GM18508 (cell line): ENCODE data around the gene TNNI3.
"Not testable (repeated sequence)": the region's sequence is repeated elsewhere in the genome, so short reads cannot be mapped to it uniquely, and the experiment has no call there.

Source experiments
- ATAC-seq: cut with Tn5 transposase; IDR thresholded peaks from one replicate; pipeline ENCODE4 v1.9.1; 2021; ENCODE audit warnings: moderate number of reproducible peaks; ENCODE audit not compliant: insufficient read depth, unreplicated experiment

Gene TNNI3

DNA sequence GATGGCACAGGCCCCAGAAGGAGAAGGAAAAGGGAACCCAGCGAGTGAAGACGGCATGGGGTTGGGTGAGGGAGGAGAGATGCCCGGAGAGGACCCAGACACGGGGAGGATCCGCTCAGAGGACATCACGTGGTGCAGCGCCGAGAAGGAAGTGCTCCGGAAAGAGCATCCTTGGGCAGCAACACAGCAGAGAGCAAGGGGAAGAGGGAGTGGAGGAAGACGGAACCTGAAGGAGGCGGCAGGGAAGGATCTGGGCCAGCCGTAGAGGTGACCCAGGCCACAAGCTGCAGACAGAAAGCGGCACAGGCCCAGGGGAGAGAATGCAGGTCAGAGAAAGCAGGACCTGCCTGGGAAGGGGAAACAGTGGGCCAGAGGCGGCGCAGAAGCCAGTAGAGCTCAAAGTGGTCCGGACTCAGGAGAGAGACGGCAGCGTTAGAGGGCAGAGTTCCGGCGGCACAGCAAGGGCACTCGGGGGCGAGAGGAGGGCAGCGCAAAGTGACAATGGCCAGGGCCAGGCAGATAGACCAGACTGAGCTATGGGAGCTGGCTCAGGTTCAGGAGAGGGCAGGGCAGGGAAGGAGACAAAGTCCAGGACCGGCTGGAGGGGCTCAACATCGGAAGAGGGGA lies 41.2 kb downstream of the TNNI3 start:
- no peak for ATAC-seq

DNA sequence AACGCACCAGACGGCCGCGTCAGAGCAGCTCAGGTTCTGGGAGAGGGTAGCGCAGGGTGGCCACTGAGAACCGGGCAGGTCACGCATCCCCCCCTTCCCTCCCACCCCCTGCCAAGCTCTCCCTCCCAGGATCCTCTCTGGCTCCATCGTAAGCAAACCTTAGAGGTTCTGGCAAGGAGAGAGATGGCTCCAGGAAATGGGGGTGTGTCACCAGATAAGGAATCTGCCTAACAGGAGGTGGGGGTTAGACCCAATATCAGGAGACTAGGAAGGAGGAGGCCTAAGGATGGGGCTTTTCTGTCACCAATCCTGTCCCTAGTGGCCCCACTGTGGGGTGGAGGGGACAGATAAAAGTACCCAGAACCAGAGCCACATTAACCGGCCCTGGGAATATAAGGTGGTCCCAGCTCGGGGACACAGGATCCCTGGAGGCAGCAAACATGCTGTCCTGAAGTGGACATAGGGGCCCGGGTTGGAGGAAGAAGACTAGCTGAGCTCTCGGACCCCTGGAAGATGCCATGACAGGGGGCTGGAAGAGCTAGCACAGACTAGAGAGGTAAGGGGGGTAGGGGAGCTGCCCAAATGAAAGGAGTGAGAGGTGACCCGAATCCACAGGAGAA lies 42.0 kb downstream of the TNNI3 start:
- ATAC-seq: no peak

DNA sequence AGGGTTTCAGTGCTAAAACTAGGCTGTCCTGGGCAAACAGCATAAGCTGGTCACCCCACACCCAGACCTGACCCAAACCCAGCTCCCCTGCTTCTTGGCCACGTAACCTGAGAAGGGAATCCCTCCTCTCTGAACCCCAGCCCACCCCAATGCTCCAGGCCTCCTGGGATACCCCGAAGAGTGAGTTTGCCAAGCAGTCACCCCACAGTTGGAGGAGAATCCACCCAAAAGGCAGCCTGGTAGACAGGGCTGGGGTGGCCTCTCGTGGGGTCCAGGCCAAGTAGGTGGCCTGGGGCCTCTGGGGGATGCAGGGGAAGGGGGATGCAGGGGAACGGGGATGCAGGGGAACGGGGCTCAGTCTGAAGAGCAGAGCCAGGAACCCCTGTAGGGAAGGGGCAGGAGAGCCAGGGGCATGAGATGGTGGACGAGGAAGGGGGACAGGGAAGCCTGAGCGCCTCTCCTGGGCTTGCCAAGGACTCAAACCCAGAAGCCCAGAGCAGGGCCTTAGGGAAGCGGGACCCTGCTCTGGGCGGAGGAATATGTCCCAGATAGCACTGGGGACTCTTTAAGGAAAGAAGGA lies 42.9 kb downstream of the TNNI3 start:
- no peak for ATAC-seq

DNA sequence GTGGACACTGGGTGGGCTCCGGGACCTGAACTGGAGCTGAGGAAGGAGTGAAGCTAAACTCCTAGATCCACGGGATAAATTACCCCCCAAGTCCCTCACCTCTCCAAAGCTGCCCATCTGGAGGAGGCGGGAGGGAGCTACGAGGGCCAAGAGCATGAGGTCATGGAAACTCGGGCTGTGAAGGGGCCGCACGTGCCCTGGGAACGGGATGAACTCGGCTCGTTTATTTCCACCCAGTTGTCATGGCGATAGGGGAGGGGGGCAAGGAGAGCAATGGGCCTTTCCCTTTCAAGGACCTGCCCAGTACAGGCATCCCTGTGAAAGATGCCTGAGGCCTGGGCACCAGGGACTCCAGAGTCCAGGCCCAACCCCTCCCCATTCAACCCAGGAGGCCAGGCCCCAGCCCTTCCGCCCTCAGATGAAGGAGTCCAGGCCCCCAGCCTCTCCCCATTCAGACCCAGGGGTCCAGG lies 43.9 kb downstream of the TNNI3 start:
- ATAC-seq: no peak

DNA sequence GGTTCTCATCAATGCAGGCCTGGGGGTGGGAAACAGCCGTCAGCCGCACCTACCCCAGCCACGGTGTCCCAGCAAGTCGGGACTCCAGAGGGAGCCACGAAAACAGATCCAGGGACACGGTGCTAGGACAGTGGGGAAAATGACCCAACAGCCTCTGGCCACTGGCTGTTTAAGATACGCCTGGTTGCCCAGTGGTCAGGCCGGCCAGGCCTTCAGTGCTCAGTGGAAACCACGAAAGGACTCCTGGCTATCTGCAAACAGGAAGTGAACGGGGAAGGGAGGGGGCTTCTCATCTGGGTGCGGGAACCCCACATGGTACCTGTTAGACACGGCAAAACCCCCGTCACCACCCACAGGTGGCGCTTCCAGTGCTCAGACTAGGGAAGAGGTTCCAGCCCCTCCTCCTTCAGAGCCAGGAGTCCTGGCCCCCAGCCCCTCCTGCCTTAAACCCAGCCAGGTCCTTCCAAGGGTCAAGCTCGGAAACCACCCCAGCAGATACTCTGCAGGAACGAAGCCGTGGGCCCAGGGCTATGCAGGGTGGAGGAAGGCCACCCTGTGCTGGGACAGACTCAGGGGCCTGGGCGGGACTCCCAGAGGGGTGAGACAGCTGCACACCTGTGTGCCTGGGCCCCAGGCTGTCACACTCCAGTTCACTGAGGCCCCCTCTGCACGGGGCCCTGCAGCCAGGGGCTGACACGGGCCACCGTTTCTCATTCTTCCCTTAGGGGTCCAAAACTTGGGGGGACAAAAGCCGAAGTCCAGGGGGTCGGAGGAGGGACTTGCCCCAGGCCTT lies 44.6 kb downstream of the TNNI3 start:
- no peak for ATAC-seq

DNA sequence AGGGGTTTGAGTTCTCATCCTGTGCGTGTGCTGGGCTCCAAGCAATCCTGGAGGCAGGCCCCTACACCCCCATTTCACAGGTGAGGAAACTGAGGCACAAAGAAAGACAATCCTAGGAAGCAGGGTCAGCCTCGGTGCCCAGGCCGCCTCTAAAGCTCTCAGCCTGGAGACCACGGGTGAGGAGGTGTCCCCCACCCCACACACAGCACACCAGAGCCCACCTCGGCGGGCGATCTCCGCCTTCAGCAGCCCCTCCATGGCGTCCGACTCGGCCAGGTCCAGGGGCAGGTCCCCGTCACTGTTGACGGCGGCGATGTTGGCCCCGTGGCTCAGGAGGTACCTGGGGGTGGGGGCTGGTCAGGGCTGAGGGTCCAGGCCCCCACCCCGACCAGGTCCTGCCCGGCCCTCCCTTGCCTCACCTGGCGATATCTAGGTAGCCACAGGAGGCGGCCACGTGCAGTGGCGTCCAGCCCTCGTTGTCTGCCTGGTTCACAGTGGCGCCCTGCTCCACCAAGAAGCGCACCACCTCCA lies 45.2 kb downstream of the TNNI3 start:
- ATAC-seq: no peak

DNA sequence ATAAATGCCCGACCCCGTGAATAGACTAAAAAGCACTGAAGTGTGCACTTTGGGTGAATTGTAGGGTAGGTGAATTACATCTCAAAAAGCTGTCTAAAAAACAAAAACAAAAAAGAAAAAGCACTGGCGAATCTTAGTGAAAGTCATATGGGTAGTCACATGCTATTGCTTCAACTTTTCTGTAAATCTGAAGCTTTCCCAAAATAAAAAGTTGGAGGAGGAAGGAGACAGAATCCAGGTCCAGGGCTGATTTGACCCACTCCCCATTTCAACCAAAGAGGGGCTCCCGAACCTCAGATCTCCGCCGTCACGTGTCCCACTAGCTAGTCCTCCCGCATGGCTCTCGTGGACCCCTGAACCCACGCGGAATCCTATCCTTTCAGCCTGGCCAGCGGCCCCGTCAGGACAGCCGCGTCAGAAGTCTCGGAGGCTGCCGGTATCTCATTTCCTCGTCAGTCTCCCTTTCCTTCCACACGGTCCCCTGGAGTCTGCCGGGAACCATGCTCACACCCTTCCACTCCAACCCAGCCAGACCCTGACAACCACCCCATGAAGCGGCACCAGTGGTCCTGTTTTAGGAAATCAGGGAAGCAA lies 46.2 kb downstream of the TNNI3 start:
- no peak for ATAC-seq

DNA sequence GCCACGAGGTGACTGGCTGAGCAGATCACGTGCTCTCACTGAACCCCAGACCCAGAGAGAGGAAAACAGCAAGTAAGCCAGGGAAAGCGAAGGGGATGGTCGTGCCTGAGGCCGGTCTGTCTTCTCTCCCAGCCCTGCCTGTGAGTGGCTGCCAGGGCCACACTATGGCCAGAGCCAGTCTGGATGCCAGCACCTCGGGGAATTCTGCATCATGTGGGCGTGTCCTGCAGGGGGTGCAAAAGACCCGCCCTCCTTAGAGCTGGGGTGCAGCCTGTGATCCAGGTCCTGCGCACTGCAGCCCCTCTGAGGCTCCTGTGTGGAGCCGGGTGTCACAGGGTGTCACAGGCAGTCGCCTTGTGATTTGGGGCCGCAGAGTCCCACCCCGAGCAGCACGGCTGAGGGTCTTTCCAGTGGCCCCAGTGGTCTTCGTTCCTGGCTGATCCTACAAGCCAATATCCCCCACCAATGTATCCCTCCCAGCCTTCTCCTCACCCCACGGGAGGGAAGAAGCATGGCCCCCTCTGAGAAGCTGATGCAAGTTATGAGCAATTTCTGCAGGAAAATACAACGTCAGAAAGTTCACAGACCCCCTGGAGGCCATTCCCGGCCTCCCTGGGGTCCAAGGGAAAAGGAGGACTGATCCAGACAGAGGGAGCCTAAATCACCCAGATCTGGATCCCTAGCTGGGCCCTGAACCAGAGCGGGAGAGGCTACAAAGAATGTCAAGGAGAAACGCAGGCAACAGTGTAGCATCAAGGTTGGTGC lies 47.8 kb downstream of the TNNI3 start:
- no peak for ATAC-seq

DNA sequence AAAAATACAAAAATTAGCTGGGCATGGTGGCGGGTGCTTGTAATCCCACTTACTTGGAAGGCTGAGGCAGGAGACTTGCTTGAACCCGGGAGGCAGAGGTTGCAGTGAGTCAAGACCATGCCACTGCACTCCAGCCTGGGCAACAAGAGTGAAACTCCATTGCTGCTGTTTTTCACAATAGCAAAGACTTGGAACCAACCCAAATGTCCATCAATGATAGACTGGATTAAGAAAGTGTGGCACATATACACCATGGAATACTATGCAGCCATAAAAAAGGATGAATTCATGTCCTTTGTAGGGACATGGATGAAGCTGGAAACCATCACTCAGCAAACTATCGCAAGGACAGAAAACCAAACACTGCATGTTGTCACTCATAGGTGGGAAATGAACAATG lies 50.3 kb downstream of the TNNI3 start:
- not testable (repeated sequence) for ATAC-seq

DNA sequence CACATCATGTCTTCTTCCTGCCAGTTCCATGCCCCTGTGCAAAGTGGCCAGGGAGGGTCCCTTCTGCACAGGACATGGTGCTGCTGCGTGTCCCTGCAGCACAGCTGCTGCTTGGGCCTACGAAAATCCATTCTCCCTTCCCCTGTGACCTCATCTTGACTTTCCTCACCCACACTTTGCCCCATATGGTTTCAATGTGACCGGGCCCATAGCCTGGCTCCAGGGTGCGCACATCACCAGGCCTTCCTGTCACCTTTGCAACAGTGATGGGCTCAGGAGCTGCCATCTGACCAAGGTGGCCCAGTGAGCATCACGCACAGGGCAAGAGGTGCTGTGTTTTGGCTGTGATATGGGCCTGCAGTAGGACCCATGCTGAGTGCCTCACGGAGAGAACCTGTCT lies 50.9 kb downstream of the TNNI3 start:
- ATAC-seq: no peak

DNA sequence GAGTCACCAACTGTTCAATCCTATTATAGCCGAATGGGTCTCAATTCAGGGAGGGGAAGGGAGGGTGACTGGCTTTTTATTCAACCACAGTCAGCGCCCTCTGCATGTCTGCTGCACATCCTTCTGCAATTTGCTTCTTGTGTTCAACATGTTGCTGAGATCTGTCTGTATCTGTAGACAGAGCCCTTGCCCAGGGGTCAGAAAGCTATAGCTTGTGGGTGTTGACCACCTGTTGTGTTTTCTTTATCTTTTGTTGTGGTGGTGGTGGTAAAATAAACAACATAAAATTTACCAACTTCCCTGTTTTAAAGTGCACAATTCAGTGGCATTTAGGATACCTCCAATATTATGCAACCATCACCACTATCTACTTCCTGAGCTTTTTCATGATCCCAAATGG lies 52.3 kb downstream of the TNNI3 start:
- no peak for ATAC-seq

DNA sequence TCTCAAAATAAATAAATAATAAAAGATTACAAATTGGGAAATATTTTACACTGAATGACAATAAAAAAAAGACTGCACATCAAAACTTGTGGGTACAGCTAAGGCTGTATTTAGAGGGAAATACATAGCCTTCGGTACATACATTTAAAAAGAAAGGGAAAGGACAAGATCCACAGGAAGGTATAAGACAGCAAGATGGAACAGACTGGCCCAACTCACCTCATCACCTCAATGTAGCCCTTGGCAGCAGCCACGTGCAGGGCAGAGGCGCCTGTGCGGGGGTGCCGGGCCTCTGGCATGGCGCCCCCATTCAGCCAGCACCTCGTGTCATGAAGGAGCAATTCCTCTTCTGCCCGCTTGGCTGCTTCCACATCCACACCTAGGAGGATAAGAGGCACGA lies 54.3 kb downstream of the TNNI3 start:
- ATAC-seq: no peak
